Activated T-helper 1 cell treated with Interleukin-2 at 50 U/mL for 16 hours (primary cell): Measurements from ENCODE around the gene ITPR1.

Experiments used
- DNase-seq: peaks from one replicate; pipeline ENCODE4 v3.0.0-alpha.2; 2020; ENCODE audit warnings: low read depth

Gene ITPR1

GRCh38 chr3:4491855-4492207 lies 1.3 kb upstream of the ITPR1 start:
- no peak for DNase-seq

DNA sequence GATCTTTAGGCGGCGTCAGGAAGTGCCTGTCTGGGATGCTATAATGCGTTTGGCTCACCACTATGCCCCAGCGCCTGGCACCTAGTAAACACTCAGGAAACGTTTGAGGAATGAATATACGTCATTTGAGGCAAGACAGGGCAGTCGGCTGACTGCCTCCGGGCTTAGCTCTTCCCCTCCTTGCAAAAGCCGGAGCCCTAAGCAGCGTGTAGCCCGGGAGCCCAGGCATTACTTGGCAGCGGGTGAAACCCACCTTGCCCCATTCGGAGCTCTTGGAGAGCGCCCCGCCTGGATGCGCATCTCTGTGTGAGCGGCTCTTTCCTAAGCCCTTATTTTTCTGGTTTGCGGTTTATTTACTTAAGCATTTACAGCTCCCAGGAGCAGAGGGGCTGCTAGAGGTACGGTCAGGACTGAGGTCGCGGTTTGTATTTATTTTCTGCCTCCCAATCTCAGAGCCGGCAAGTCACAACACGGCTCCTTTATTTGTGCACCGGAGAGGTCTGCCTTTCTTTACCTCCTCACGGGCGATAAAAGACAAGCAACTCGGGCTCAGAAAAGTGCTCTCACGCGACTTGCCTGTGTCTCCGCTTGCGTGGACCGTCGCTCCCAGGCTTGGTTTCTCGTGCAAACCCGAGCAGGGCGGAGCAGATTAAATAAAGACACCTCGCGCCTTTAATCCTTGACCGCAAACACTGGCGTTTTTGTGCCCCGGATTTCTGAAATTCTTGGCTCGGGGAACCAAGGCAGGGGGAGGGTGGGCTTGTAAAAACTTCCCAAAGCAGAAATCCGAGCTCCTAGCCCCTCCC lies 737 bp upstream of the ITPR1 start:
- peak; percentile 36 for DNase-seq

DNA sequence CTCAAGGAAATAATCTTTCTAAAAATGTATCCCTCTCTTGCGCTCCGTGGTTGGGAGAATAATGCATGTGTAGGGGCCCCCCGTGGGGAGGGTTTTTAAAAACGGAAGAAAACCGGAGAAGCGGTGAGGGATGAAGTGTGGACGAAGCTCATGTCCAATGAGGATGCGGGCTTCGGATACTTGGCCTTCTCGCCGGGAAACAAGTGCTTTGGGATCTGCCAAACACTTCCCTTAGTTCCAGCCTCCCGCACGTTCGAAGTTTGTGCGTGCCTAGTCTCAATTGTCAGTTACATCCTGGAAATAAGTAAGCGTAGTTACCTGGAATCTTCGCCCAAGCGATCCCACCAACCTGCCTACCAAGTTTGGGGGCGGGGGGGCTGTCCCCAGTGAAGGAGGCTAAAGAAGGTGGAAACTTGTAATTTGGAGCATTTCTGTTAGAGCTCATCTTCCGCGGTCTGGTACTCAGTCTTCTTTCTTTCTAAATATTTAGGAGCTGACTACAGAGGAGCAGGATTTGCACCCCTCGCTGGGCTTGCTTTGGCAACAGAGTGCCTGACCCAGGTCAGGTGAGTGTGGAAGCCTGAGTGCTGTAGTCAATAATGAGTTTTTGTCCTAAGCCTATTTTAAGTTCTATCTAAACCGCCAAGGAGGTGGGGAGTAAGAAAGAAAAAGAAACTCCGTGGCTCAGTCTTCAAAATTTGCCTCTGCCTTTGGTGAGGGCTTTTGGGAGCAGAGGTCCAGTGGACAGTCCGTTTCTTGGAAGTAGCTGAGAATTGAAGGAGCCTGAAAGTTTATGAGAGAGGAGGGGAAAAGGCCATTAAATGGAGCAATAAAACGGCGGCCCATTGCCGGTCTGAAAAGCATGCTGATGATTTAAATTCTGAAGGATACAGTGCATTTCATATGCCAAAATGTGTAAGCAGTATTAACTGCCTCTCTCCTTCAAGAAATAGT lies 1.1 kb downstream of the ITPR1 start:
- DNase-seq, result no peak

DNA sequence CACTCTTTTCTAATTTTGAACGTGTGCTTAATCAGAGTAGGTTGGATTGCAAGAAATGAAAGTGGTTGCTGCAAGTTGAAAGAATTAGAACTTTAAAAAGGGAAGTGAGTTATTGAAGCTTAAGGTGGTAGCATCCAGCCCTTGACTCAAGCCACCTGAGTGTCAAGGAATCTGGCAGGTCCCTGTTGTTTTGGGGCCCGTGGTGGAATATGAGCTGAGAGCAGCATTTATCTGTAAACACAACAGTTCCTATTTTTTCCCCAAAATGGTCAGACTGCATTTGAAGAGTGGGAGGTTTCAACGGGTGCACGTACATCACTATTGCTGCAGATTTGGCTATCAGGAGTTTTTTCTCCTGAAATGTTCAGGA lies 1.7 kb downstream of the ITPR1 start:
- DNase-seq, result no peak

- no peak for DNase-seq
Observed at GRCh38 chr3:4495294-4496086, 2.3 kb downstream of the ITPR1 start.

DNA sequence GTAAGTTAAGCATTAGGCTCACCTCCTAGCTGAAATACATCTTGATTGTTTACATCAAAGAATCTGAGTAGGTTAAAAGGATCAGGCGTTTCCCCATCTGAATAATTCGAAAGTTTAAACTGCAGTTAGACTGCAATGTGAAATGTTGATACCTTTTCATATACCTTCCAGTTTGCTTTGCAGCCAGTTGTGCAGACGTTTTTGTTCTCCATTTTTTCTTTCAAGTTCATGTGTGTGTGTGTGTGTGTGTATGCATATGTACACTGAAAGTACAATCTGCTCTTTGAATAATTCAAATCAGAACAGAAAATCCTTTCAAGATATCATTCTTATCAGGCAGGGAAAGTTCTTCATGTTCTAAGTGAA lies 2.9 kb downstream of the ITPR1 start:
- DNase-seq, result no peak

GRCh38 chr3:4497005-4497692 lies 4.0 kb downstream of the ITPR1 start:
- no peak for DNase-seq

GRCh38 chr3:4497843-4498324 lies 4.7 kb downstream of the ITPR1 start:
- DNase-seq, result no peak

GRCh38 chr3:4498446-4498845 lies 5.3 kb downstream of the ITPR1 start:
- DNase-seq, result no peak

DNA sequence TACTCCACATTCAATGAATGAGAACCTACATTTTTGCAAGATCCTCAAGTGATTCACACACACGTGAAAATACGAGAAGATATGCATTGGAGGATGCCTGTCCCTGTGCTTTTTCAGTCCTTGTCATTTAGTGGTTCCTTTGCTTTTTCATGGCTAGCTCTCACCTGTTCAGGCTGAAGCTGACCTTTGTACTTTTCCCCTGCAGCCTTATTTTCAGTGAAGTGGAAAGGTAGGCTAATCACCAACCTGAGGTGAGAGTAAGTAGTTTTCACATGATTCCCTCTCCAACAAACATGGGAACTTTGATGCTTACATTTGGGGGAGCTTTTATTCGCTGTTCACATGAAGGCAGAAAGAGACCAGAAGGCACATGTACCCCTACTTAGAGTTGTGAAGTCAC lies 8.3 kb downstream of the ITPR1 start:
- DNase-seq, result no peak

- DNase-seq, result no peak
Observed at GRCh38 chr3:4501927-4502326, 8.8 kb downstream of the ITPR1 start.

DNA sequence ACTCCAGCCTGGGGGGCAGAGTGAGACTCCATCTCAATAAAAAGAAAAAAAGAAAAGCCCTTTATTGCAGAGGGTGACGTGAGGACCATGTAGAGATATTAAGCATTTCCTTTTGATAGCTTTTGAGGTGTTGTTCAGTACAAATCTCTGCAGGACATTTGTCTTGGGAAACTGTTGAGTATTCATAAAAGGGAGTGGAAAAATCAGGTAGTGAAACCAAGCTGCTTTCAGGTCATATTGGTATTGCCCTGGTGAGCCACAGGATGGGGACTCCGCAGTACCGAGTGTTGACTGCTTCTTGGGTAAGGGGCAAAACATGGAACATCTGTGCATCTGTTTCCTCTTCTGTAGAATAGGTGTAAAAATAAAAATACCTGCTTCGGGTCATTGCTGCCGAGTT lies 9.9 kb downstream of the ITPR1 start:
- no peak for DNase-seq

- DNase-seq, result peak; percentile 15
Observed at GRCh38 chr3:4504340-4505261, 11.5 kb downstream of the ITPR1 start.

DNA sequence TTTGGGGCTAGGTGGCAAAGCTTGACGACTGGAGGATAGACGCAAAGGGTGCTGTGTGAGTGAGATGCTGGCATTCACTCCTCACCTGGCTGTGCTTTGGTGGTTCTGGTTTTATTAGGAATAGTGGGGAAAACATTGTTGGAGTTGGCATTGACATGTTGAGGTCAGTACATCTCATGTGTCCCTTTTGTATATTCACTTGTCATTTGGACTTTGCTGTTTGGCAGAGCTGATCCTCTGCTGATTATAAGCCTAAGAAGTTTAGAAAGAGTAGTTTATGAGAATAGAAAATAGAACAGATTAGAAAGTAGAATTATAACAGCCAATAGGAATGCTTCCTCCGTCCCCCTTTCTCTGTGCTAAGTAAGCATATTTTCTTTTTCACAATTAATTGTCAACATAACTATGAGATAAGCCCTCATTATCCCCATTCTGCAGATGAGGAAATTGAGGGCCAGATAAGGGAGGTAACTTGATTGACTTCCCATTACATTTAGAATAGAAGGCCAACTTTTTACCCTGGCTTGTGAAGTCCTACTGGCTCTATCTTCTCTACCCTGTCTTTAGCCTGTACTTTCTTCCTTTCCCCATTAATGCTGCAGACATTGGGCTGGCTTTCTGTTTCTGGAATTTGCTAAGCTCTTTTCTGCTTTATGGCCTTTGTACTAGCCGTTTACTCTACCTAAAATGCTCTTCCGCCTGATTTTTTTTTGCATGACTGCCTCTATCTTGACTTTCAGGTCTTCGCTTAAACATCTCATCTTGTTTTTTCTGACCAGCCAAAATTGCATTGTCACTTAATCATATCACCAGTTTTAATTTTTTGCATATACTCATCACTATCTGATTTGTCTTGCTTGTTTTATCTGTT lies 12.8 kb downstream of the ITPR1 start:
- no peak for DNase-seq

DNA sequence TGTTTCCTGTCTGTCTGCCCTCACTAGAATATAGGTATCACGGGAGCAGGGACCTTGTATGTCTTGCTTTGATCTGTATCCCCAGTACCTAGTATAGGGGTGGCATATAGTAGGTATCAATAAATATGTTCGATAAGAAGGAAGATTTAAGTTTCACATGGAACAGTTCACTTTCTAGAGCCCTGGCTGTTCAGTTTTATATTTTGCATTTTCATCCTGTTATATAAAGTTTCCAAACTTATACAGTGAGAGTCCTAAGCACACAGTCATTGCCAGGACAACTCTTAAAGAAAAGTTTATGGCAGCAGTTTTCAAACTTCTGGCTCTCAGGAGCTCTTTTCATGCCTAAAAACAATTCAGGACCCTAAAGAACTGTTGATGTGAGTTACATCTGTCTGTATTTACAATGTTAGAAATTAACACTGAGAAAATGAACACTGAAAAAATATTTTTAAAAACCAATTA lies 13.4 kb downstream of the ITPR1 start:
- no peak for DNase-seq

GRCh38 chr3:4507024-4507596 lies 14.0 kb downstream of the ITPR1 start:
- DNase-seq, result no peak

GRCh38 chr3:4508048-4508981 lies 15.2 kb downstream of the ITPR1 start:
- no peak for DNase-seq

DNA sequence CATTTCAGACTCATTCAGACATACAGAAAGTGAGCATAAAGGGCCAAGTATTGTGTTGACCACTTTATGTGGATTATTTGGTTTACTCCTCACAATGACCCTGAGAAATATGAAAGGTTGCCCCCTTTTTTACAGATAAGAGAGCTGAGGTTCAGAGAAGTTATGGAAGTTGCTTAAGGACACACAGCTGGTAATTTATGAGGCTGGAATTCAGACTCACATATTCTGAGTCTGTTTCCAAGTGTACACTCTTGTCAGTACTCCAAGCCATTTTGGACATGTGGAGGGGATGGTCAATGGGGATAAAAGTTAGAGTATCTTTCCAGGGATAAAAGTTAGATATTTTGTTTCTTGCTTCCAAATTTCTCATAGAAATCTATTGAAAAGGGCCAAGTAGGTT lies 15.9 kb downstream of the ITPR1 start:
- DNase-seq, result no peak
